NCI-H82 treated with DMSO at 0.1 percent for 48 hours (cell line): ENCODE data around the gene CCNJ.

Source experiments
- DNase-seq: peaks from one replicate; lab custom pipeline; 2025; ENCODE audit not compliant: unreplicated experiment; lab: John Stamatoyannopoulos, UW

CCNJ gene

DNA sequence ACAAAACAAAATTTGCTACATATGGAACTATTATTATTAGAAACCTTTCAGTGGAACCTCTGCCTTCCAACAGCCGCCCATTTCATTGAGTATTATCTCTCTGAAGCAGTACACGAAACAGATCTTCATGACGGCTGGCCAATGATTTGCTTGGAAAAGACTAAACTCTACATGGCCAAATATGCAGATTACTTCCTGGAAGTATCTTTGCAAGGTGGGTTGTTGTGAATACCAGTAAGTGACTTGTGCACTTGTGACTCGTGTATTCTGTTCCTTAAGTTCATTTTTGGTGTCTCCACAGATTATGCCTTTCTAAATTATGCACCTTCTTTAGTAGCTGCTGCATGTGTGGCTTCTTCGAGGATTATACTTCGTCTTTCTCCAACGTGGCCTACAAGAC is 13.4 kb downstream of the CCNJ start:
- DNase-seq = no peak

DNA sequence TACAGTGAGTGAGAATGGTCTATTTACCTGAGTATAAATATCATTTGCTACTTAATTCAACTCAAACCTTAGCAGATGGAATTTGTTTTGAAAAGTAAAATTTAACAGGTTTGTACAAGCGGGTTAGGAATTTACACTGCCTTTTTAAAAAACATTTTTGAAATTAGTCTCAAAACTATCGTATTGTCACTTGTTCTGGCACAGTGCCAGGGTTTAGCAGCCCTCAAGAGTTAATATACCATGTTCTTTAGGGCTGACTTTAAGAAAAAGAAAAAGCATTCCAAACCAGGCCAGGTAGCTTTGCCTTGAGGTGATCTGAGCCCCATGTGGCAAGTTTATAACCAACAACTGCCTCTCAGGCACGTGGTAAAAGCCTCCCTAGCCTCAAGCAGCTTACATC is 17.8 kb downstream of the CCNJ start:
- DNase-seq = no peak

DNA sequence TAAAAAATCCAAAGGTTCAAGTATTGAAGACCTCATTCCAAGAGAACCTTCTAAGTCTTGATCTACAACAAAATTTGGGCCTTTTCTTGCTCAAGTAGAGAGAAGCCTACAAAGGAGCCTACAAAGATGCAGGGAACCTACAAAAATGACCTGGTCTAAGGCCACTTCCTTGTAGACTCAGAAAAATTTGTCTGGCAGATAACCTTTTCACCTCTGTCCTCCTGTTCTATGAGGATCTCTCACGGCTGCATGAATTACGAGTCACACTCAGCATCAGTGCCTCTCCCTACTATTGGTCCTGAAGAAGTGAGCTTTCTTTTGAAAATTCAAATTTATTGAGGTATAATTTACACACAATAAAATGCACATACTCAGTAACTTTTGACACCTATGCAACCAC is 29.3 kb downstream of the CCNJ start:
- DNase-seq = no peak

DNA sequence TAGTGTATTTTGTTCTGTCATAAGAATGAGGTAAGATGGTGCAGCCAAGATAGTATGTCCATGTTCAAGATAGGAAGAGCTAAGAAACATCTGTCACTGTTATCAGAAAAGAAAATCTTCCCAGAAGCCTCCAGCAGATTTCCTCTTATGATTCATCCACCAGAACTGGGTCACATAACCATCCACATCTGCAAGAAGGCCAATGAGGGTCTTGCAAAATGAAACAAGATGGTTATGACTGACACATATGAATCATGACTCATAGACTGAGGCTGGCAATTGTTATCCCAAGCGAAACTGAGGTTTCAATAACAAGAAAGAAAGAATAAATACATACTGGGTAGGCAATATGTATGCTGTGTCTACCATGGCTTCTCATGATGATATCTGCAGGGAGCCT is 30.3 kb downstream of the CCNJ start:
- DNase-seq = no peak

DNA sequence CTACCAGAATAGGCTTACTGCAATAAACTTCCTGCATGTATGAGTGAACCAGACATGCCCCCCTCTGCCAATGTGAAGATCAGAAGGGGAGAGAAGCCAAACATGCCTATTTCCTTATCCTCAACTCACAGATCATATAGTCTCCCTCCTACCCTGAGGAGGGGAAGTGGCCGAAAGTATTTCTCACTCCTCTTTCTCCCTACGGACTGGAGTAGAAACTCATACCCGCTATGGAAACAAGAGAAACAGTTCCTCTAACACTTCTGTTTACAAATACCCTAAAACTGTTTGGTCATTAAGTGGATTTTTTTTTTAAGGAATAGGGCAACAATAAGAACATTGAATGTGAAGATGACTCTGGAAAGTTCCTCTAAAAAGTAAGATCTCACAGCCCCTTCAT is 31.4 kb downstream of the CCNJ start:
- DNase-seq = no peak

DNA sequence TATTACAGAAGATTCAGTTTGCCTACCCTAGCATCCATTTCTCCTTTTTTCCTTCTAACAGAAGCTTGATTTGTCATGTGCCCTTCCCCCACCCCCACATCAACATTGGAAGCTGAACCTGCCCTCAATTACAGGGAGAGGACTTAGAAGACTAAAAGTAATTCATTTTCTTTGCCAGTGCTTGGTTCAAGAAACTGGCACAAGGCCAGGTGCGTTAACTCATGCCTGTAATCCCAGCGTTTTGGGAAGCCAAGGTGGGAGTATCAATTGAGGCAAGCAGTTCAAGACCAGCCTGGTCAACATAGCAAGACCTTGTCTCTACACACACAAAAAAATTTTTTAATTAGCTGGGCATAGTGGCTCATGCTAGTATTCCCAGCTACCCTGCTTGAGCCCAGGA is 32.6 kb downstream of the CCNJ start:
- no peak for DNase-seq

DNA sequence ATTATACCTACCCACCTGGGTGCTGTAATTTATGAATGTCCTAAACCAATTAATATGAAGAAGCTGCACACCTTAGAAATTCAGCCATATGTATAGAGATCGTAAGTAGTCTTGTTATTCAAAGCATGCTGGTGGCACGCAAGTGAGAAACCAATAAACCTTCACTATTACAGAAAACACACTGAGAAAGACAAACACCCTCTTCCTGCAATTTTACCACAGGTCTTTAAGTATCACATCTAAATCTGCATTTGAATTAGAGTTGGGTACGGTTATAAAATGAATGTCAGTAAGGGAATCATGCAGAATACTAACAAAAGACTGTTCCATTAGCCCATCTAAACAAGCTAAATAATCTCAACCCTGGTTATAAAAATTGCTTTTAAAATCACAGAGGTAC is 33.8 kb downstream of the CCNJ start:
- no peak for DNase-seq

DNA sequence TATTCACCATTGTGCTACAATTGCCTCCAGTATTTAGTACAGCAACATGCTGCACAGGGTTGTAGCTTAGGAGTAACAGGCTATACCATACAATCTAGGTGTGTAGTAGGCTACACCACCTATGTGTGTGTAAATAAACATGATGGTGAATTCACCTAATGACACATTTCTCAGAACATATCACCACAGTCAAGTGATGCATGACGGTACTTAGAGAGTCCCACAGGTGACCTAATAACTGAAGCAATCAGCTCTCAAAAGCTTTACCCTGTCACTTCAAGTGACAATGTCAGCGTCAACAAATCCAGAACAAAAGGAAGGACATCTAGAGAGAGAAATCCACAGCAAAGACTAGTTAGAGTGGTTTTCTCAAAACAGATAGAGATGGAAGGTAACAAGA is 38.8 kb downstream of the CCNJ start:
- DNase-seq = no peak

DNA sequence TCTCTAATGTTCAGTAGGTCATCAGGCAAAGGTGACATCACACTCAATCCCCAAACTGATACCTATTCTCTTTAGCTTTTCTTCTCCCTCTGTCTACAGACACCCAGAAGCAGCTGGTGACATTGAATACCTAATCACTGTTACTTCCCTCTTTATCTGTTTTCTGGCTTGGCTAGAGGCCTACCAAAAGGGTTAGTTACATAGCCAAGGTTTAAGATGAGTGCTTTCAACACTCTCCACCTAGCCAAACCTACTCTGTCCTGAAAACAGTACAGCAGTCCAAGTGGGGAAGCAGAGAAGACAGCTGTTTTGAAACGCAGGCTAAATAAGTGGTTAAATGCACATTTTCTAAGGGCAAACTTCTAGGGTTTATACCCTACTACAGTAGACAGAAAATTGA is 39.4 kb downstream of the CCNJ start:
- DNase-seq = no peak

DNA sequence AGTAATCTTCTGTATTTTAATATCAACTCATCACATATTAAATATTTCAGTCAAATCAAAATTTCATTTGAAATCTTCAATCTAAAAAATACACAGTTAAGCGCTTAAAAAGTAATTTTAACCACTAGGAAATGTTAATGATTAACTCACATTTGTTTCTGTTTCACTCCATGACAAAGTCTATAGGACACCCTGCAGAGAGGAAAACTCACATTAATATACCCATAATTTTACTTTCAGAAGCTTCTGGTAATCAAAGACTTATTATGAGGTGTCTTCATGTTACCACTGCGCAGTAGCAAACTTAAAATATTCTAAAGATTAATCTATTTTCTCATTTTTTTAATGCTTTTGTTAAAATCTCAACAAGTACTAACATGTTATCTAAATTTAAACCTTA is 45.7 kb downstream of the CCNJ start:
- DNase-seq = no peak

DNA sequence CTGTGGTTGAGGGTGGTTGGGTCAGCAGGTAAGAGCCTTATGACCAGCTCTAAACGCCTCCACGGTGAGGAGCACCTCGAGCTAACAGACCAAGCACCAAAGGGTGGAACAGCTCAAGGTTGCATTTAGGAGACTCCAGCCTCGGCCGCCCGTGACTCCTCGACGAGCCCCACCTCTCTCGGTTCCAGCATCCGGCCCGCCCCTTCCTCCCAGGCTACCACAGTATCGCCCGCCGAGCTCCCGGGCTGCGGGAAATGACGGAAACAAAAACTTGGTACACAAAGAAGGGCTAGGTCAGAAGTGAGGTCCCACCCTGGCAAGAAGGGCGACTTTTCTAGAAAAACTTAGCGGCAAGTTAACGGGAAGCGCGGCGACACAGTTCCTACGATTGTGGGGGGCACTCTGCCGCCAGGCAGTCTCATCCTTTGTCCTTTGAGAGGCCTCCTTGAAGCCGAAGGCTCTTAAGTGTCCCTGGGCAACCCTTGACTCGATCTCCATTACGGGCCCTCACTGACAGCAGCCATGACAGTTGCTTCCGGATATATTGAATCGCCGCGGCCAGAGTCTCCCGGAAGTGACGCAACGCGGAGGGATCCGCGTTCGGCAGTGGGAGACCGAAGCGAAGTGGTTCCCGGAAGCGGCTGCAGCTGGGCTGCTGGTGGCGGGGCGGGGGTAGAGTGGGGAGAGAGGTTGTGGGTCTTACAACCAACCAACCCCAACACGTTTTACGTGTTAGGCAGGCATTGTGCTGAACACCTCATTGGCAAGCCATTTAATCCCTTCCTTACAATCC is 46.5 kb downstream of the CCNJ start:
- peak; percentile 38 for DNase-seq

DNA sequence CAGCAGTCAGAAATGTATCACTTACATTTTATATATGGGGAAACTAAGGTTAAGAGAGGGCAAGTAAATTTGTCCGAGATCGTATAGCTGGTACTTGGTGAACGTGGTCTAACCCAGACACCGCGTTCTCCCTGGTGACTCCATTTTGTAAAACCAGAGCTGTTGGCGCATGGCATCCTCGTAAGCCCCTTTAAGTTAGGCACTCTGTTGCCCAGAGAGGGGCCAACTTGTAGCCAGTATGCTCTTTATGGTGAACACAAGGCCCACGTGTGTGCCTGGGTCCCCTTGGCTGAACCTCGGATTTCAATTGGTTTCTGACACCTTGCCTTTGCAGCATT is 47.0 kb downstream of the CCNJ start:
- DNase-seq = no peak

DNA sequence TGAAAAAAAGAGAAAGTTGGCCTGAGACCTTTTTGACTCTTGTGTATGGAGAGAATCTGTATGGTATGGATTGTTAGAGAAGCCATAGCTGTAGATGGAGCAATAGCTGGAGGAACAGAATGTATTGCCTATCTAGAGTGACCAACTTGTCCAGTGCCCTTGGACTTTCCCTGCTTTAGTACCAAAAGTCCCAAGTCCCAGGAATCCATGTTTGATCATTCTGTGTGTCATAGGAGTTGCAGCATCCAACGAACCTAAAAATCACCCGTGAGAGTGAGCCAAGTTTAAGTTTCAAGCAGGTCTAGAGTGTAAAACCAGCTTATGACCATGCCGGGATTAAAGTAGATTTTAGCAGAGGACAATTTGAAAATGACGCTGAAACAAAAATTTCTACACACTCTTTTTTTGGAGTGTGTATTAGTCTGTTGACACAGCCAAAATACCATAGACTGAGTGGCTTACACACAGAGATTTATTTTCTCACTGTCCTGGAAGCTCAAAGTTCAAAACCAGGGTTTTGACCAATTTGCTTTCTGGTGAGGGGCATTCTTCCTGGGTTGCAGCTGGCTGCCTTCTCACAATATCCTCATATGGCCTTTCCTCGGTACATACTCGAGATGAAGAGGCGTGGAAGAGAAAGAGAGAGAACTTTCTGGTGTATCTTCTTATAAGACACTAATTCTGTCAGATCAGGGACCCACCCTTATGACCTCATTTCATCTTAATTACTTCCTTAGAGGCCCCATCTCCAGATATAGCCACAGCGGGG is 49.8 kb downstream of the CCNJ start:
- DNase-seq = no peak

DNA sequence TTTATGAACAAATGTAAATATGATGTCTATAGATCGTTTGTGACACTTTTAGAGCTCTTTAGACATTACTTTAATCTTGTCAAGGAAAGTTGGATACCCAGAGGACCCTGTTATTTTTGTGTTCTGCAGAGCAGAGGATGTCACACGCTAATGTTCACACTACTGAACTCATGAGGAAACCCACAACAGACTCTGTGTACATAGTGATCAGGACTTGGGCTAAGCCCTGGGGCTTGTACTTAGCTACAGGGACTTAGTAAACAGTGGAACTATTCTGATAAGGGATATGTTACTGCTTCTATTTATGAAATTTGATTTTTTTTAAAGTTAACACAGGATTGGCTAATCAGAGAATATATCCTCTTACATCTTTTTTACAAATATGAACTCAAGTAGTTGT is 50.6 kb downstream of the CCNJ start:
- DNase-seq = no peak

DNA sequence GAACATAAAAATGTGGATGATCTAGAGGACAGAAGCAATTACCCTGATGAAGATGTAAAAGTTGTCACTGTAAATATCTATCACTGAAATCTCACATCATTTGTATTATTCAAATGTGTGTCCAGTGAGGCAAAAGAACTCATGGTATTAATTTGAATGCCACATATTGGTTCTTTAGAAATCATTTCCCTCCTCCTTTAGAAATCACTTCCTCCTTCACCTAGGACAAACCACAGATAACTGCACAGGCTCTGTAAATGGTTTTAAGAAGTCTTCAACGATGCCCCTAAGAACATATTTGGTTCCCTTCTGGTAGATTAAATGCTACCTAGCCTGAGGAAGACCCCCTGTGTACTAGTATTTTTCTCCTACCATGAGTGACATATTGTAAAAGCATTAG is 53.6 kb downstream of the CCNJ start:
- DNase-seq = no peak

DNA sequence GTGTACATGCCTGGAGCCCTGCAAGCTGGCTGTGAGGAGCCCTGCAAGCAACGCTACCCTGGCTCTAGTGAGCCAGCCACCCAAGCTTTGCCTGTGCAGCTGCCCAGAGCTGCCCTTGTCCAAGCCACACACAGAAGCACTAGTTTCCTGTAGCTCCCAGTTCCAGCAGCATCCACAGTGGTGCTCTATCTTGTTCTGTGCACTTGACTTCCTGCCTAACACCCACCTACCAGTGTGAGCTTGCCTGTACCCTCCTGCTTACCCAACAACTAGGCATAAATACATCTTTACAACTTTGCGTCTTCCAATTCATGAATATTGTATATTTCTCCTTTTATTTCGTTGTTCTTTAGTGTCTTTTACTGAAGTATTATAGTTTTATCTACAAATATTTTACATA is 54.5 kb downstream of the CCNJ start:
- DNase-seq = no peak

DNA sequence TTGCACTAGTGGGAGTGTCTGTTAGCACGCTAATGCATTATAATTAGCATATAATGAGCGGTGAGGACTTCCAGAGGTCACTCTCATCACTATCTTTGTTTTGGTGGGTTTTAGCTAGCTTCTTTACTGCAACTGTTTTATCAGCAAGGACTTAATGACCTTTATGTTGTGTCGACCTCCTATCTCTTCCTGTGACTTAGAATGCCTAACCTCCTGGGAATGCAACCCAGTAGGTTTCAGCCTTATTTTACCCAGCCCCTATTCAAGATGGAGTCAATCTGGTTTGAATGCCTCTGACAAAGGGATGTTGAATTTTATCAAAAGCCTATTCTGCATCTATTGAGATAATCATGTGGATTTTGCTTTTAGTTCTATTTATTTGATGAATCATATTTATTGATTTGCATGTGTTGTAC is 64.2 kb downstream of the CCNJ start:
- DNase-seq = no peak
